ENCODE results near the gene UBE2I.

GRCh38 chr16:1338855-1339675, 29.6 kb downstream of the UBE2I start:
- TF ChIP-seq GATA3 (IDR thresholded peaks at IDR 0.05; ENCODE audit: low read depth, low read length) (no peak), GATA2 (IDR thresholded peaks at IDR 0.05; ENCODE audit: low read depth, low read length) (no peak)

Data from SH-SY5Y (cell line).